ENCODE results near the gene MAP1S.

GRCh38 chr19:17739121-17739875, 20.0 kb downstream of the MAP1S start:
- TF ChIP-seq CTCF (conservative IDR thresholded peaks at IDR 0.05 in 1 of 2, IDR thresholded peaks at IDR 0.05 in 1 of 2; ENCODE audit: extremely low read depth in 1 of 2, insufficient read depth in 1 of 2, low read depth in 1 of 2, low read length in 2 of 2) (no peak), EZH2 (IDR thresholded peaks at IDR 0.05; ENCODE audit: borderline replicate concordance, low read length) (no peak)
